Hepatocyte (in vitro differentiated cells): Measurements from ENCODE around the gene SUMO3.

ENCODE experiments used
- CTCF ChIP-seq: fragments of 200-600 bp; sonication (generic); IDR thresholded peaks from 2 replicates; pipeline ENCODE4 v1.5.1; 2016; ENCODE audit warnings: antibody characterized with exemption, mild to moderate bottlenecking; ENCODE audit not compliant: poor library complexity
- EZH2 ChIP-seq: fragments of 200-600 bp; sonication (generic); IDR thresholded peaks from 2 replicates; pipeline ENCODE4 v1.6.1; 2016; ENCODE audit warnings: antibody characterized with exemption, mild to moderate bottlenecking, borderline replicate concordance
- EZH2phosphoT487 ChIP-seq: fragments of 200-600 bp; sonication (generic); IDR thresholded peaks from one replicate; pipeline ENCODE4 v1.6.1; 2018; ENCODE audit warnings: antibody characterized with exemption, mild to moderate bottlenecking, low read depth, moderate library complexity; ENCODE audit not compliant: unreplicated experiment, severe bottlenecking

GRCh38 chr21:44773291-44773932 is 44.5 kb downstream of the SUMO3 start:
- TF ChIP-seq CTCF (no peak), EZH2 (no peak), EZH2phosphoT487 (no peak)
